GM12878 (cell line): ENCODE results near the gene FOXP1. TPM values are rescaled to one million over a fixed set of nuclear protein-coding genes. Genes with fewer than 3 reads are reported as not detected.

Experiments used
- ATAC-seq: fragments of 200-7000 bp; cut with Tn5 transposase; 3 replicates; pipeline ENCODE4 v1.9.1; 2020; ENCODE audit warnings: mild to moderate bottlenecking, moderate library complexity
- BruUV-seq: library from RNA; stranded (reverse); fragments of 400-500 nt; replicated peaks from 2 replicates; lab custom pipeline; 2021; lab: Mats Ljungman, UMichigan
- CTCF ChIA-PET: fragments of 300-600 bp; sonication (Branson Sonifier 250); formaldehyde crosslinking; extraction: SDS; loops from one replicate; lab custom pipeline; 2021; ENCODE audit warnings: inconsistent platforms; lab: Yijun Ruan, JAX
- POLR2A ChIA-PET: fragments of 350-600 bp; formaldehyde crosslinking; extraction: SDS; loops from one replicate; lab custom pipeline; 2021; ENCODE audit warnings: inconsistent platforms; lab: Charles Lee
- RAD21 ChIA-PET: fragments of 300-600 bp; sonication (Branson Sonifier 250); formaldehyde crosslinking; loops from one replicate; lab custom pipeline; 2023; ENCODE audit warnings: antibody characterized with exemption; ENCODE audit not compliant: unreplicated experiment; lab: Charles Lee
- SMC1A ChIA-PET: fragments of 300-600 bp; sonication (Branson Sonifier 250); formaldehyde crosslinking; loops from one replicate; lab custom pipeline; 2023; ENCODE audit not compliant: unreplicated experiment, uncharacterized antibody; lab: Charles Lee
- DNase-seq: peaks from one replicate; pipeline ENCODE4 v3.0.0-alpha.2; 2011; ENCODE audit warnings: low read depth, low spot score
- FAIRE-seq: peaks from 3 replicates; lab custom pipeline; 2011; peaks lifted over from hg19 to GRCh38; lab: Jason Lieb, UNC
- H2AFZ ChIP-seq: 2 replicates; pipeline ENCODE4 v1.6.0; 2011; ENCODE audit warnings: low read depth, low read length, control low read depth; ENCODE audit not compliant: control insufficient read depth
- H3K27ac ChIP-seq: 2 replicates; pipeline ENCODE4 v1.5.1; 2011; ENCODE audit warnings: control low read depth; ENCODE audit not compliant: control insufficient read depth, insufficient read depth
- H3K27me3 ChIP-seq, 2 experiments: replicated peaks in 1 of 2; 2 replicates each; pipeline versions ENCODE4 v1.6.0 to v1.6.1; 2011; ENCODE audit warnings: low read length in 1 of 2; ENCODE audit not compliant: control insufficient read depth in 2 of 2, insufficient read depth in 2 of 2
- H3K36me3 ChIP-seq, 2 experiments: 2 replicates each; pipeline ENCODE4 v1.5.1; 2011; ENCODE audit warnings: low read length in 1 of 2; ENCODE audit not compliant: control insufficient read depth in 2 of 2, insufficient read depth in 2 of 2
- H3K4me1 ChIP-seq: 2 replicates; pipeline ENCODE4 v1.6.1; 2011; ENCODE audit warnings: mild to moderate bottlenecking, low read length, moderate library complexity, mixed read lengths; ENCODE audit not compliant: control insufficient read depth, insufficient read depth
- H3K4me2 ChIP-seq: 2 replicates; pipeline ENCODE4 v1.6.0; 2011; ENCODE audit warnings: control low read depth; ENCODE audit not compliant: control insufficient read depth, insufficient read depth
- H3K4me3 ChIP-seq: fragments of 200-600 bp; sonication (generic); 2 replicates; pipeline ENCODE4 v1.5.1; 2016
- H3K79me2 ChIP-seq: 2 replicates; pipeline ENCODE4 v1.6.0; 2011; ENCODE audit warnings: low read length; ENCODE audit not compliant: control insufficient read depth, insufficient read depth
- H3K9ac ChIP-seq: 2 replicates; pipeline ENCODE4 v1.8.0; 2011; ENCODE audit warnings: low read length, control low read depth, mixed read lengths; ENCODE audit not compliant: control insufficient read depth, insufficient read depth
- H3K9me3 ChIP-seq: replicated peaks from 3 replicates; pipeline ENCODE4 v1.5.1; 2011; ENCODE audit warnings: mild to moderate bottlenecking, low read length; ENCODE audit not compliant: control insufficient read depth, insufficient read depth
- H4K20me1 ChIP-seq: 2 replicates; pipeline ENCODE4 v1.6.0; 2011; ENCODE audit not compliant: control insufficient read depth, insufficient read depth
- ATF2 ChIP-seq: IDR thresholded peaks from 2 replicates; pipeline ENCODE4 v1.6.1; 2012; ENCODE audit warnings: low read length, inconsistent platforms
- EGR1 ChIP-seq, 2 experiments: IDR thresholded peaks; 1 replicate in 1 of 2; 2 replicates in 1 of 2; pipeline ENCODE4 v1.6.1; 2011 to 2012; ENCODE audit warnings: low read depth in 2 of 2, low read length in 2 of 2, borderline replicate concordance in 1 of 2, mild to moderate bottlenecking in 1 of 2, moderate library complexity in 1 of 2
- HDAC6 ChIP-seq: fragments of 200-600 bp; sonication (generic); IDR thresholded peaks from one replicate; pipeline ENCODE4 v1.8.0; 2017; ENCODE audit warnings: antibody characterized with exemption; ENCODE audit not compliant: unreplicated experiment
- KDM1A ChIP-seq: fragments of 200-600 bp; sonication (generic); IDR thresholded peaks from 2 replicates; pipeline ENCODE4 v1.6.1; 2016; ENCODE audit warnings: borderline replicate concordance
- MTA3 ChIP-seq: IDR thresholded peaks from 2 replicates; pipeline ENCODE4 v1.6.1; 2012; ENCODE audit warnings: low read length, inconsistent platforms, borderline replicate concordance
- MXI1 ChIP-seq: fragments of 150-350 bp; IDR thresholded peaks from 2 replicates; pipeline ENCODE4 v1.6.1; 2011; ENCODE audit warnings: low read depth, mild to moderate bottlenecking, inconsistent platforms, low read length, improper control_type of control experiment
- PAX8 ChIP-seq: fragments of 450-650 bp; IDR thresholded peaks from 2 replicates; pipeline ENCODE4 v1.6.1; 2017; ENCODE audit warnings: mild to moderate bottlenecking, moderate library complexity
- PML ChIP-seq: IDR thresholded peaks from 2 replicates; pipeline ENCODE4 v1.6.1; 2012; ENCODE audit warnings: low read length, inconsistent platforms
- RAD21 ChIP-seq: IDR thresholded peaks from 2 replicates; pipeline ENCODE4 v1.6.1; 2011; ENCODE audit warnings: mild to moderate bottlenecking, low read depth, low read length, moderate library complexity; ENCODE audit not compliant: insufficient read depth
- RAD51 ChIP-seq: fragments of 450-650 bp; IDR thresholded peaks from 2 replicates; pipeline ENCODE4 v1.6.1; 2016; ENCODE audit warnings: moderate library complexity, mild to moderate bottlenecking, inconsistent platforms
- TCF3 ChIP-seq: IDR thresholded peaks from 2 replicates; pipeline ENCODE4 v1.6.1; 2012; ENCODE audit warnings: low read depth, mild to moderate bottlenecking, low read length, borderline replicate concordance; ENCODE audit not compliant: insufficient read depth
- WRNIP1 ChIP-seq: IDR thresholded peaks from 2 replicates; pipeline ENCODE4 v1.6.1; 2011; ENCODE audit warnings: low read depth, low read length, improper control_type of control experiment, borderline replicate concordance
- ZZZ3 ChIP-seq: IDR thresholded peaks from 2 replicates; pipeline ENCODE4 v1.6.1; 2011; ENCODE audit warnings: low read depth; ENCODE audit not compliant: control insufficient read depth, insufficient read length
- WGBS: methylation state at CpG from one replicate; pipeline ENCODE4 v1.1.6; 2016; ENCODE audit warnings: low lambda C conversion rate; ENCODE audit not compliant: insufficient replicate concordance, insufficient coverage; ENCODE audit errors: missing lambda C conversion rate; 5-methylcytosine and 5-hydroxymethylcytosine counted together
- in situ Hi-C: fragments of 300-500 bp; cut with MboI; formaldehyde crosslinking; loops from 9 replicates; pipeline ENCODE4 v1.14.3; 2018; ENCODE audit warnings: mixed read lengths
- intact Hi-C: fragments of 100-400 bp; cut with micrococcal nuclease; formaldehyde crosslinking; loops from one replicate; pipeline ENCODE4 v1.14.2; 2022; ENCODE audit not compliant: unreplicated experiment
- polyA plus RNA-seq, 11 experiments: library from polyadenylated mRNA; depleted of rRNA in 4 of 11; unstranded in 6 of 11; stranded (reverse) in 5 of 11; fragments of >200 nt; fragmentation: Nextera tagmentation in 4 of 11; fragmentation: Illumina TruSeq in 1 of 11; extraction: Ambion mirVana in 4 of 11; extraction: Trizol in 1 of 11; gene quantifications; 1 replicate in 1 of 11; 2 replicates in 10 of 11; pipeline versions ENCODE4 v1.2.1 to v1.2.3, GENCODE V29; 2011 to 2016; ENCODE audit warnings: inconsistent platforms in 2 of 11, missing spikeins in 2 of 11, low read depth in 1 of 11
- total RNA-seq, 4 experiments: library from RNA; depleted of rRNA in 3 of 4; stranded (reverse); fragments of >200 nt in 3 of 4; fragmentation: Illumina TruSeq in 1 of 4; extraction: Trizol in 1 of 4; gene quantifications; 2 replicates each; pipeline versions ENCODE4 v1.2.1 to v1.2.3, GENCODE V29; 2013 to 2021
- TF ChIP-seq, protein P1 (sequence below): fragments of 450-650 bp; IDR thresholded peaks from 2 replicates; pipeline ENCODE4 v1.6.1; 2018; ENCODE audit warnings: mild to moderate bottlenecking, low read depth, moderate library complexity; ENCODE audit not compliant: partially characterized antibody
- TF ChIP-seq, protein P2 (sequence below): fragments of 450-650 bp; IDR thresholded peaks from 2 replicates; pipeline ENCODE4 v1.6.1; 2018; ENCODE audit warnings: borderline replicate concordance, mild to moderate bottlenecking; ENCODE audit not compliant: partially characterized antibody
- TF ChIP-seq, protein P3 (sequence below): IDR thresholded peaks from 2 replicates; pipeline ENCODE4 v1.6.1; 2011; ENCODE audit warnings: low read depth, mild to moderate bottlenecking, low read length, moderate library complexity, borderline replicate concordance; ENCODE audit errors: extremely low read depth

Gene FOXP1
- total and polyA plus RNA-seq, 10 of the 15 experiments (the other 5 are each of a cell fraction or from before 2014, with no cell fraction given), result 0.05 to 1.6 (median 0.20) TPM; not detected in 1

DNA sequence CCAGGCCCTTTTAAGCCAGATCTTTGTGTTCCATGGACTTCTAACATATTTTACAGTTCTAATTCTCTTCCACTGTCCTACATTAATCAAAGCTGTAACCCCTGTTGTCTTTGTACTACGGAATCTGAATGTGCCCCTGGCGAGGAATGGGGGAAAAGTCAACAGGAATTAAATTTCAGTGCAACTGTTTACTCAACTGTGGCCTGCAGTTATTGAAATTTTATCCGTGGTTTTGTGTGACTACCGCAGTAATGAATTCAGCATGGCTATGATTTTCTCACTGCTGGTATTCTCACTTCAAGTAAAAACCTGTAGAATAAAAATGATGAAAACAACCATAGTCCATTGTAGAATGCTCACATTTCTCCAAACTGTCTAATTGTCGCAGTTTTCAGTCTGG lies 388.0 kb downstream of the FOXP1 start (continued):
- TF ChIP-seq, protein P1, sequence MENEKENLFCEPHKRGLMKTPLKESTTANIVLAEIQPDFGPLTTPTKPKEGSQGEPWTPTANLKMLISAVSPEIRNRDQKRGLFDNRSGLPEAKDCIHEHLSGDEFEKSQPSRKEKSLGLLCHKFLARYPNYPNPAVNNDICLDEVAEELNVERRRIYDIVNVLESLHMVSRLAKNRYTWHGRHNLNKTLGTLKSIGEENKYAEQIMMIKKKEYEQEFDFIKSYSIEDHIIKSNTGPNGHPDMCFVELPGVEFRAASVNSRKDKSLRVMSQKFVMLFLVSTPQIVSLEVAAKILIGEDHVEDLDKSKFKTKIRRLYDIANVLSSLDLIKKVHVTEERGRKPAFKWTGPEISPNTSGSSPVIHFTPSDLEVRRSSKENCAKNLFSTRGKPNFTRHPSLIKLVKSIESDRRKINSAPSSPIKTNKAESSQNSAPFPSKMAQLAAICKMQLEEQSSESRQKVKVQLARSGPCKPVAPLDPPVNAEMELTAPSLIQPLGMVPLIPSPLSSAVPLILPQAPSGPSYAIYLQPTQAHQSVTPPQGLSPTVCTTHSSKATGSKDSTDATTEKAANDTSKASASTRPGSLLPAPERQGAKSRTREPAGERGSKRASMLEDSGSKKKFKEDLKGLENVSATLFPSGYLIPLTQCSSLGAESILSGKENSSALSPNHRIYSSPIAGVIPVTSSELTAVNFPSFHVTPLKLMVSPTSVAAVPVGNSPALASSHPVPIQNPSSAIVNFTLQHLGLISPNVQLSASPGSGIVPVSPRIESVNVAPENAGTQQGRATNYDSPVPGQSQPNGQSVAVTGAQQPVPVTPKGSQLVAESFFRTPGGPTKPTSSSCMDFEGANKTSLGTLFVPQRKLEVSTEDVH, result no peak
- TF ChIP-seq ZZZ3 (no peak), WRNIP1 (no peak)
- TF ChIP-seq, protein P2, sequence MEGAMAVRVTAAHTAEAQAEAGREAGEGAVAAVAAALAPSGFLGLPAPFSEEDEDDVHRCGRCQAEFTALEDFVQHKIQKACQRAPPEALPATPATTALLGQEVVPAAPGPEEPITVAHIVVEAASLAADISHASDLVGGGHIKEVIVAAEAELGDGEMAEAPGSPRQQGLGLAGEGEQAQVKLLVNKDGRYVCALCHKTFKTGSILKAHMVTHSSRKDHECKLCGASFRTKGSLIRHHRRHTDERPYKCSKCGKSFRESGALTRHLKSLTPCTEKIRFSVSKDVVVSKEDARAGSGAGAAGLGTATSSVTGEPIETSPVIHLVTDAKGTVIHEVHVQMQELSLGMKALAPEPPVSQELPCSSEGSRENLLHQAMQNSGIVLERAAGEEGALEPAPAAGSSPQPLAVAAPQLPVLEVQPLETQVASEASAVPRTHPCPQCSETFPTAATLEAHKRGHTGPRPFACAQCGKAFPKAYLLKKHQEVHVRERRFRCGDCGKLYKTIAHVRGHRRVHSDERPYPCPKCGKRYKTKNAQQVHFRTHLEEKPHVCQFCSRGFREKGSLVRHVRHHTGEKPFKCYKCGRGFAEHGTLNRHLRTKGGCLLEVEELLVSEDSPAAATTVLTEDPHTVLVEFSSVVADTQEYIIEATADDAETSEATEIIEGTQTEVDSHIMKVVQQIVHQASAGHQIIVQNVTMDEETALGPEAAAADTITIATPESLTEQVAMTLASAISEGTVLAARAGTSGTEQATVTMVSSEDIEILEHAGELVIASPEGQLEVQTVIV, result no peak

DNA sequence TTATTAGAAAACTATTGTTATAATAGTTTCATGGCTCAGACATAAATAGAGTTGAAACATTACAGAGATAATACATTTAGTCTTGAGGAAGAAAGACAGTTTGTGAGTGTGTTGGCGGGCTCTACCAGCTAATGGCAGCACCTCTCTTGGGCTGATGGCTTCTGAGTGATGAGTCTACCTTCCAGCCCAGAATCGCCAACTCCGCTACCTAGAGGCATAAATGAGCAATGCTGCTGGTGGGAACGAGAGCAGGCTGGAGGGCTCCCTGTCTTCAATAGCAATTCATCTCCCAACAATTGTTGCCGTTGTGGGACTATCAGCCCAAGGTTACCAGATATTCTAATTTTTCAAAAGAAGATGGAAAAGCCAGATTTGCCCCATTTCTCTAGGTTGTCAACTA lies 388.7 kb downstream of the FOXP1 start:
- intact Hi-C loops (no loop called here), in situ Hi-C loops (no loop called here)
- ATAC-seq, result no peak
- Histone ChIP-seq H3K4me1 (no peaks in the 10 kb centered on the region), H4K20me1 (no peaks in the 10 kb centered on the region), H3K4me3 (no peak overlapping the region), H3K27ac (no peak overlapping the region), H3K9me3 (no peaks in the 10 kb centered on the region), H3K36me3 (no peaks in the 10 kb centered on the region), H3K4me2 (no peak overlapping the region), H3K9ac (no peak overlapping the region), H3K27me3 (no peaks in the 10 kb centered on the region), H3K79me2 (no peaks in the 10 kb centered on the region), H2AFZ (no peak overlapping the region)
- FAIRE-seq, result no peak
- no TSS peak for BruUV-seq
- CTCF ChIA-PET, result interaction anchor here (0.5 to 1.1 kb wide), 2 partner anchors 195 to 644 kb away, joined by 3 read pairs; no protein-coding TSS in a partner anchor
- RAD21 ChIA-PET, result no interaction called here
- SMC1A ChIA-PET, result interaction anchor here (0.6 kb wide), 1 partner anchor 319 kb away, joined by 3 read pairs; no protein-coding TSS in a partner anchor
- 62% methylated on average over 5 of the region's 5 CpGs for WGBS
- no peak for DNase-seq
- POLR2A ChIA-PET, result interaction anchor here (0.6 kb wide), 1 partner anchor 47 kb away, joined by 4 read pairs; no protein-coding TSS in a partner anchor
- TF ChIP-seq HDAC6, result no peak
- TF ChIP-seq ATF2, result no peak
- TF ChIP-seq PAX8, result no peak
- no peak for TF ChIP-seq PML
- TF ChIP-seq MTA3, result no peak
- TF ChIP-seq RAD51, result no peak
- no peak for TF ChIP-seq EGR1 (IDR thresholded peaks at IDR 0.05; ENCODE audit: borderline replicate concordance in 1 of 2, low read depth in 2 of 2, low read length in 2 of 2)
- no peak for TF ChIP-seq WRNIP1
- no peak for TF ChIP-seq KDM1A
- no peak for TF ChIP-seq MXI1
- no peak for TF ChIP-seq RAD21
- no peak for TF ChIP-seq TCF3
- TF ChIP-seq, protein P3, sequence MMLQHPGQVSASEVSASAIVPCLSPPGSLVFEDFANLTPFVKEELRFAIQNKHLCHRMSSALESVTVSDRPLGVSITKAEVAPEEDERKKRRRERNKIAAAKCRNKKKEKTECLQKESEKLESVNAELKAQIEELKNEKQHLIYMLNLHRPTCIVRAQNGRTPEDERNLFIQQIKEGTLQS, result no peak
